H1 (cell line): ENCODE results near the gene MARCHF9. TPM values are rescaled to one million over a fixed set of nuclear protein-coding genes. Genes with fewer than 3 reads are reported as not detected.

ENCODE experiments used
- CTCF ChIA-PET: fragments of 300-600 bp; sonication (Branson Sonifier 250); formaldehyde crosslinking; loops from one replicate; lab custom pipeline; 2021; ENCODE audit not compliant: partially characterized antibody; lab: Charles Lee
- POLR2A ChIA-PET: fragments of 300-600 bp; sonication (Branson Sonifier 250); formaldehyde crosslinking; loops from one replicate; lab custom pipeline; 2021; ENCODE audit warnings: inconsistent platforms; ENCODE audit not compliant: partially characterized antibody; lab: Charles Lee
- DNase-seq, 2 experiments: peaks; one replicate each; pipeline versions ENCODE4 v3.0.0 to v3.0.0-alpha.2; 2010 to 2022; ENCODE audit warnings: low spot score in 2 of 2, low read depth in 1 of 2, mixed read lengths in 1 of 2
- FAIRE-seq: peaks from 2 replicates; lab custom pipeline; 2011; peaks lifted over from hg19 to GRCh38; lab: Jason Lieb, UNC
- H2AFZ ChIP-seq: 2 replicates; pipeline ENCODE4 v1.8.1; 2012; ENCODE audit warnings: low read length, inconsistent platforms
- H2AK5ac ChIP-seq: 2 replicates; pipeline ENCODE4 v1.6.1; 2013; ENCODE audit warnings: low read depth, low read length
- H2BK120ac ChIP-seq: replicated peaks from 2 replicates; pipeline ENCODE3; 2013; ENCODE audit warnings: low read depth, low read length, inconsistent platforms
- H2BK12ac ChIP-seq: 2 replicates; pipeline ENCODE4 v1.6.1; 2013; ENCODE audit warnings: low read depth, low read length
- H2BK15ac ChIP-seq: 2 replicates; pipeline ENCODE4 v1.6.1; 2013; ENCODE audit warnings: low read length
- H2BK20ac ChIP-seq: 2 replicates; pipeline ENCODE4 v1.6.1; 2013; ENCODE audit warnings: low read length
- H2BK5ac ChIP-seq: 2 replicates; pipeline ENCODE4 v1.6.1; 2013; ENCODE audit warnings: low read depth, low read length
- H3K14ac ChIP-seq: 2 replicates; pipeline ENCODE4 v1.6.1; 2013; ENCODE audit warnings: inconsistent platforms; ENCODE audit not compliant: insufficient read length
- H3K18ac ChIP-seq: 2 replicates; pipeline ENCODE4 v1.6.1; 2013; ENCODE audit warnings: low read length; ENCODE audit errors: extremely low read depth
- H3K23ac ChIP-seq: 2 replicates; pipeline ENCODE4 v1.6.1; 2013; ENCODE audit warnings: inconsistent platforms; ENCODE audit not compliant: insufficient read length
- H3K23me2 ChIP-seq: 2 replicates; pipeline ENCODE4 v1.6.1; 2013; ENCODE audit warnings: low read depth, low read length
- H3K27ac ChIP-seq: 2 replicates; pipeline ENCODE4 v1.6.1; 2011; ENCODE audit warnings: low read depth, low read length, inconsistent platforms
- H3K27me3 ChIP-seq, 4 experiments: replicated peaks in 1 of 4; 1 replicate in 1 of 4; 2 replicates in 3 of 4; pipeline versions ENCODE4 v1.6.1 to v1.8.1; 2011 to 2013; ENCODE audit warnings: low read length in 3 of 4, mild to moderate bottlenecking in 3 of 4, inconsistent platforms in 2 of 4, mixed read lengths in 2 of 4, moderate library complexity in 1 of 4; ENCODE audit not compliant: control insufficient read depth in 3 of 4, insufficient read depth in 3 of 4; ENCODE audit errors: extremely low read depth in 1 of 4
- H3K36me3 ChIP-seq, 4 experiments: 2 replicates each; pipeline versions ENCODE4 v1.6.1 to v1.8.1; 2011 to 2013; ENCODE audit warnings: mild to moderate bottlenecking in 4 of 4, low read length in 3 of 4, moderate library complexity in 2 of 4, control low read depth in 1 of 4, inconsistent platforms in 1 of 4; ENCODE audit not compliant: insufficient read depth in 4 of 4, control insufficient read depth in 2 of 4
- H3K4ac ChIP-seq: replicated peaks from 2 replicates; pipeline ENCODE3; 2013; ENCODE audit warnings: low read length, low read depth, mixed read lengths, inconsistent platforms; ENCODE audit not compliant: insufficient read length
- H3K4me1 ChIP-seq, 4 experiments: replicated peaks in 1 of 4; 1 replicate in 1 of 4; 2 replicates in 3 of 4; pipeline versions ENCODE4 v1.6.1 to v1.8.1; 2011 to 2013; ENCODE audit warnings: low read length in 3 of 4, inconsistent platforms in 2 of 4, mixed read lengths in 1 of 4; ENCODE audit not compliant: insufficient read depth in 4 of 4, control insufficient read depth in 3 of 4
- H3K4me2 ChIP-seq, 2 experiments: 2 replicates each; pipeline versions ENCODE4 v1.6.1 to v1.8.1; 2011 to 2013; ENCODE audit warnings: low read depth in 2 of 2, low read length in 2 of 2, control low read depth in 1 of 2, inconsistent platforms in 1 of 2, mild to moderate bottlenecking in 1 of 2; ENCODE audit not compliant: insufficient read depth in 1 of 2
- H3K4me3 ChIP-seq, 4 experiments: fragments of 200-600, 300-600 bp in 1 of 4; sonication (generic), shearing (Covaris generic), sonication (Bioruptor Twin) in 1 of 4; 2 replicates each; pipeline versions ENCODE4 v1.5.1 to v1.8.1; 2011 to 2016; ENCODE audit warnings: low read length in 4 of 4, low read depth in 3 of 4, control low read depth in 2 of 4, inconsistent platforms in 2 of 4, mild to moderate bottlenecking in 2 of 4, mixed read lengths in 1 of 4, moderate library complexity in 1 of 4; ENCODE audit not compliant: insufficient read depth in 2 of 4; ENCODE audit errors: extremely low read depth in 1 of 4
- H3K56ac ChIP-seq: replicated peaks from 2 replicates; pipeline ENCODE3; 2013; ENCODE audit warnings: low read depth, mild to moderate bottlenecking, mixed read lengths, low read length, inconsistent platforms; ENCODE audit not compliant: insufficient read length
- H3K79me1 ChIP-seq: 2 replicates; pipeline ENCODE4 v1.6.1; 2013; ENCODE audit warnings: low read depth, low read length, control low read depth
- H3K79me2 ChIP-seq, 2 experiments: 2 replicates each; pipeline versions ENCODE4 v1.6.1 to v1.8.1; 2012 to 2013; ENCODE audit warnings: low read length in 2 of 2, mild to moderate bottlenecking in 2 of 2, inconsistent platforms in 1 of 2; ENCODE audit not compliant: insufficient read depth in 2 of 2, control insufficient read depth in 1 of 2
- H3K9ac ChIP-seq, 4 experiments: replicated peaks in 1 of 4; 1 replicate in 1 of 4; 2 replicates in 3 of 4; pipeline versions ENCODE4 v1.6.1 to v1.8.1; 2011 to 2013; ENCODE audit warnings: low read depth in 3 of 4, low read length in 3 of 4, control low read depth in 2 of 4, mild to moderate bottlenecking in 2 of 4, moderate library complexity in 2 of 4, inconsistent platforms in 1 of 4; ENCODE audit errors: extremely low read depth in 1 of 4
- H3K9me3 ChIP-seq, 2 experiments: 2 replicates each; pipeline versions ENCODE4 v1.6.1 to v1.8.1; 2012 to 2013; ENCODE audit warnings: mild to moderate bottlenecking in 2 of 2, moderate library complexity in 2 of 2, control low read depth in 1 of 2, inconsistent platforms in 1 of 2, low read depth in 1 of 2, low read length in 1 of 2, mixed read lengths in 1 of 2; ENCODE audit not compliant: insufficient read depth in 2 of 2
- H4K20me1 ChIP-seq, 2 experiments: replicated peaks in 1 of 2; 2 replicates each; pipeline versions ENCODE3 to v1.8.1; 2011 to 2013; ENCODE audit warnings: inconsistent platforms in 2 of 2, low read length in 2 of 2, mild to moderate bottlenecking in 1 of 2; ENCODE audit not compliant: insufficient read depth in 2 of 2, control insufficient read depth in 1 of 2
- H4K5ac ChIP-seq: 2 replicates; pipeline ENCODE4 v1.6.1; 2013; ENCODE audit warnings: low read length, low read depth, mixed read lengths, inconsistent platforms; ENCODE audit not compliant: insufficient read length
- H4K8ac ChIP-seq: 2 replicates; pipeline ENCODE4 v1.8.0; 2013; ENCODE audit warnings: mild to moderate bottlenecking, moderate library complexity, low read length, inconsistent platforms; ENCODE audit not compliant: insufficient read depth; ENCODE audit errors: extremely low read depth
- H4K91ac ChIP-seq: replicated peaks from 2 replicates; pipeline ENCODE3; 2013; ENCODE audit warnings: low read length, mixed read lengths, inconsistent platforms; ENCODE audit not compliant: insufficient read length
- WGBS, 2 experiments: shearing (Covaris generic) in 1 of 2; methylation state at CpG; one replicate each; pipeline versions ENCODE4 v1.1.6 to v1.1.7; 2013 to 2015; ENCODE audit warnings: low lambda C conversion rate in 2 of 2, mixed read lengths in 2 of 2, inconsistent platforms in 1 of 2, low coverage in 1 of 2, missing lambda C conversion rate in 1 of 2; ENCODE audit not compliant: insufficient replicate concordance in 2 of 2, insufficient coverage in 1 of 2, insufficient read length in 1 of 2; ENCODE audit errors: extremely low coverage in 1 of 2, missing lambda C conversion rate in 1 of 2; 5-methylcytosine and 5-hydroxymethylcytosine counted together
- polyA plus RNA-seq, 7 experiments: library from polyadenylated mRNA; depleted of rRNA in 3 of 7; stranded (reverse) in 5 of 7; unstranded in 2 of 7; fragments of >200 nt in 5 of 7; fragments of 200-250 nt in 2 of 7; gene quantifications; 1 replicate in 5 of 7; 2 replicates in 1 of 7; 4 replicates in 1 of 7; pipeline versions ENCODE4 v1.2.1 to v1.2.3, GENCODE V29; 2011 to 2013; ENCODE audit warnings: missing spikeins in 2 of 7, mixed read lengths in 2 of 7
- total RNA-seq: library from RNA; stranded (reverse); fragmentation: NEBNext Ultra II Directional; extraction: Animal tissue kit (Norgen Biotek cat#: 25700); gene quantifications from 2 replicates; pipeline ENCODE4 v1.2.1, GENCODE V29; 2021

Gene MARCHF9
- total and polyA plus RNA-seq, 2 of the 8 experiments (the other 6 are each of a cell fraction or from before 2014, with no cell fraction given) = 6.4 to 7.8 TPM

DNA sequence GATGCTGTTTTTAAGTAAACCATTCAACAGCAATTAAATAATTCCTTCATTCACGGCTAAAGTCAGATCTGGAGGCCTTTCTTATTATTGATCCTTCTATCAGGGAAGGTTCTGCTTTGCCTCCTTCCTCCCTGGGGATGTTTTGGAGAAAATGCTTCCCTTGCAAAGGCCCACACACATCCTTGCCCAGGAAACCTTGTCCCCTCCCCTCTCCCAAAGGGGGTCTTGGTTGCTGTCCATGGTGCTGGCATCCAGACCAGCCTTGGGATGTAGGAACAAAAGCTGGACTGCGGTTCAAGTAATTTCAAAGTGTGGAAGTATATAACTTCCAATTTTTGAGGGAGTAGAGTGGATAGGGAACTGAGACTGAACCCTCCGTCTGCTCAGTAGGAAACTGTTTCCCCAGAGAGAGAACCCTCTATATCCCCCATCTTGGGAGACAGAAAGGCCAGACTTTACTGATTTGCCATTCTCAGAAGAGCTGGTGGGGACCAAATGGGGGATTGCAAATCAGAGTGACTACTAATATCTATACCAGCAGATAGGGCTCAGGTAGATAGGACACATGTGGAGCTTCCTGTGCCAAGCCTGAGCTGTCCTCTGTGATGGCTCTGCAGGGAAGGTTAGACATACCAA, 5.6 kb downstream of the MARCHF9 start:
- peak in 1 of 2 experiments; percentile 69 for DNase-seq
- CTCF ChIA-PET = interaction anchor here (0.7 to 3.9 kb wide), 15 partner anchors 8 to 1503 kb away, joined by 3 to 28 read pairs (median 4); partner anchors contain the start of genes ANKRD52, CYP27B1, EEF1AKMT3 and METTL1

More for the DNA sequence above, 5.6 kb downstream of the MARCHF9 start:
- POLR2A ChIA-PET = interaction anchor here (0.9 to 5.4 kb wide), 7 partner anchors 8 to 84 kb away, joined by 3 to 21 read pairs (median 4); partner anchors contain the start of genes AGAP2, CDK4, EEF1AKMT3 and METTL1
- H2BK15ac ChIP-seq = no peak overlapping the region
- H3K56ac ChIP-seq = no peak overlapping the region
- peaks cover 14% of the 10 kb centered on the region for H3K23me2 ChIP-seq
- H3K23ac ChIP-seq = no peak overlapping the region
- no peak overlapping the region for H4K8ac ChIP-seq
- no peak overlapping the region for H3K9ac ChIP-seq
- no peak overlapping the region for H2BK12ac ChIP-seq
- no peak overlapping the region for H3K4me3 ChIP-seq
- no peaks in the 10 kb centered on the region for H3K79me2 ChIP-seq
- no peak overlapping the region for H3K4me2 ChIP-seq
- no peak for FAIRE-seq
- peaks cover 0 to 11% (median 9%) of the 10 kb centered on the region in 4 experiments; a peak in 5 of 7 replicates for H3K4me1 ChIP-seq
- peaks cover 21 to 50% (median 40%) of the 10 kb centered on the region in 4 experiments for H3K27me3 ChIP-seq
- peaks cover 0 to 4% (median 0%) of the 10 kb centered on the region in 4 experiments; a peak in 2 of 8 replicates for H3K36me3 ChIP-seq
- no peak overlapping the region for H4K91ac ChIP-seq
- no peak overlapping the region for H3K14ac ChIP-seq
- H3K79me1 ChIP-seq = no peaks in the 10 kb centered on the region
- 78% methylated on average over 3 of the region's 3 CpGs; no CpG with 5 or more reads in 1 of the 2 experiments for WGBS, 2 experiments
- H3K4ac ChIP-seq = no peak overlapping the region
- H2BK20ac ChIP-seq = no peak overlapping the region
- no peaks in the 10 kb centered on the region for H3K9me3 ChIP-seq
- peaks cover 3 to 15% of the 10 kb centered on the region in 2 experiments for H4K20me1 ChIP-seq
- no peak overlapping the region for H2AFZ ChIP-seq
- H2AK5ac ChIP-seq = no peak overlapping the region
- H4K5ac ChIP-seq = no peak overlapping the region
- H2BK120ac ChIP-seq = no peak overlapping the region
- no peak overlapping the region for H3K18ac ChIP-seq
- H2BK5ac ChIP-seq = no peak overlapping the region
- no peak overlapping the region for H3K27ac ChIP-seq
